HUES48 (cell line): ENCODE measurements around the gene BAAT.
"Not testable (repeated sequence)": the region's sequence is repeated elsewhere in the genome, so short reads cannot be mapped to it uniquely, and the experiment has no call there.

Source experiments
- H3K27ac ChIP-seq: one replicate; pipeline ENCODE4 v1.7.0; 2013; ENCODE audit warnings: low read depth, low read length, inconsistent platforms
- H3K27me3 ChIP-seq: 2 replicates; pipeline ENCODE4 v1.6.1; 2013; ENCODE audit warnings: mild to moderate bottlenecking, low read length; ENCODE audit not compliant: control insufficient read depth, insufficient read depth
- H3K36me3 ChIP-seq: 2 replicates; pipeline ENCODE4 v1.6.1; 2013; ENCODE audit warnings: low read length; ENCODE audit not compliant: control insufficient read depth, insufficient read depth
- H3K4me1 ChIP-seq: 2 replicates; pipeline ENCODE4 v1.6.1; 2013; ENCODE audit warnings: mild to moderate bottlenecking, low read length; ENCODE audit not compliant: control insufficient read depth, insufficient read depth
- H3K4me3 ChIP-seq: 2 replicates; pipeline ENCODE4 v1.5.1; 2013; ENCODE audit warnings: mild to moderate bottlenecking, low read depth, low read length
- H3K9ac ChIP-seq: 2 replicates; pipeline ENCODE4 v1.6.1; 2013; ENCODE audit warnings: mild to moderate bottlenecking, low read depth, low read length, moderate library complexity
- H3K9me3 ChIP-seq: 2 replicates; pipeline ENCODE4 v1.6.1; 2013; ENCODE audit warnings: low read length; ENCODE audit not compliant: control insufficient read depth, insufficient read depth

Gene BAAT

DNA sequence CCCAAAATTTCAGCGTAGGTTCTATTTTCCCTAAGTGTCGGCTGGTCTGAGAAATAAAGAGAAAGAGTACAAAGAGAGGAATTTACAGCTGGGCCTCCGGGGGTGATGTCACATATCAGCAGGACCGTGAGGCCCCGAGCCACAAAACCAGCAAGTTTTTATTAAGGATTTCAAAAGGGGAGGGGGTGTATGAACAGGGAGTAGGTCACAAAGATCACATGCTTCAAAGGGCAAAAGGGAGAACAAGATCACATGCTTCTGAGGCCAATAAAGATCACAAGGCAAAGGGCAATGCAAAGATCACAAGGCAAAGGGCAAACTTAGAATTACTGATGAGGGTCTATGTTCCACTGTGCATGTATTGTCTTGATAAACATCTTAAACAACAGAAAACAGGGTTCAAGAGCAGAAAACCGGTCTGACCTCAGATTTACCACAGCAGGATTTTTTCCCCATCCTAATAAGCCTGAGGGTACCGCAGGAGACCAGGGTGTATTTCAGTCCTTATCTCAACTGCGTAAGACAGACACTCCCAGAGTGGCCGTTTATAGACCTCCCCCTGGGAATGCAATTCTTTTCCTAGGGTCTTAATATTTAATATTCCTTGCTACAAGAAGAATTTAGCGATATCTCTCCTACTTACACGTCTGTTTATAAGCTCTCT, at the start of gene BAAT:
BAAT (minus strand) TSS at position 134 of the 664 bp plus-strand sequence. CDS start 13,602 bp downstream, outside the sequence.
- Histone ChIP-seq H3K4me3 (0 out of 2 replicates have a peak within 1 kb of the TSS, but pooled peaks have one; percentile 16), H3K36me3 (peaks cover 39% of the 10 kb centered on the region), H3K4me1 (peaks cover 15% of the 10 kb centered on the region)
- not testable (repeated sequence) for H3K27ac ChIP-seq, H3K9ac ChIP-seq, H3K9me3 ChIP-seq, H3K27me3 ChIP-seq

- Histone ChIP-seq H3K27me3 (no peaks in the 10 kb centered on the region), H3K4me1 (no peaks in the 10 kb centered on the region), H3K36me3 (no peaks in the 10 kb centered on the region), H3K9me3 (no peaks in the 10 kb centered on the region), H3K4me3 (no peak overlapping the region), H3K9ac (no peak overlapping the region), H3K27ac (no peak overlapping the region)
Measured at GRCh38 chr9:101433229-101433628, 48.4 kb upstream of the BAAT start.

DNA sequence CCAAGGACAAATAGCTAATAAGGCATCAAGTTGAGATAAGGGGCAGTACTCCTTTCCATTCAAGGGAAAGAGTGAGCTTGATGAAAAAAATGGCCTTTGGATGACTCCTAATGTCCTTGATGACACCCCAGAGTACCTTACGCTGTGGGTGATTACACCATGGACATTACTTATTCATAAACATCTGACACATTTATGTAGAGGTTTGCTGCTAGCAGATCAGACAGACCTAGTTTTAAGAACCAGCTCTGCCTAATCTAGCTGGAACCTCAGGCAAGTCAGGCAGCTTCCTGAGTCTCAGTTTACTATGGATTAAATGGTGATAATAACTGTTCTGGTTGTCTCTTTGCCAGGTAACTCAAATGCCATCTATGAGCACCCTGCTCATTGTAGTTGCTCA, 47.9 kb upstream of the BAAT start:
- Histone ChIP-seq H3K4me3 (no peak overlapping the region), H3K9ac (no peak overlapping the region), H3K27me3 (no peaks in the 10 kb centered on the region), H3K9me3 (no peaks in the 10 kb centered on the region), H3K27ac (no peak overlapping the region), H3K36me3 (no peaks in the 10 kb centered on the region), H3K4me1 (no peaks in the 10 kb centered on the region)

- no peaks in the 10 kb centered on the region for H3K4me1 ChIP-seq
- no peaks in the 10 kb centered on the region for H3K27me3 ChIP-seq
- no peak overlapping the region for H3K4me3 ChIP-seq
- H3K27ac ChIP-seq, result no peak overlapping the region
- no peaks in the 10 kb centered on the region for H3K9me3 ChIP-seq
- no peaks in the 10 kb centered on the region for H3K36me3 ChIP-seq
- no peak overlapping the region for H3K9ac ChIP-seq
Measured at GRCh38 chr9:101432171-101432570, 47.4 kb upstream of the BAAT start.

DNA sequence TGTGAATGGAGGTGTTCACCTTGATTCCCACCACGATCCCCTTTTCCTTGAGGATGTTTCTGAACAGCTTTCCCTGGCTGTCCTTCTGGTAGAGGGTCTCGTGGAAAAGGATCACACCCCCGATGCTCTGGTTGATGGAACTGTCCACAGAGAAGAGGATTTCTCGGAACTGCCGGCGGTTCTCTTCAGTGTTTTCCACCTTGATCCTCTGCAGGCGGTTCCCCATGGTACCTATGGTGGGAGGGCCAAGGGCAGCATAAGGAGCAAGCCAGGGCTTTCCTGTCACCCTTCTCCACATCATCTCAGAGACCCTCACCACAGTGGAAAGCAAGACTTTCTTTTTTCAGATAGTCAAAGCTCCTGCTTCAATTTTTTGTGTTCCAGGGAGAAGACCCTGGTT, 44.9 kb upstream of the BAAT start:
- Histone ChIP-seq H3K27ac (no peak overlapping the region), H3K4me3 (no peak overlapping the region), H3K9ac (no peak overlapping the region), H3K4me1 (no peaks in the 10 kb centered on the region), H3K36me3 (no peaks in the 10 kb centered on the region), H3K9me3 (no peaks in the 10 kb centered on the region), H3K27me3 (no peaks in the 10 kb centered on the region)

DNA sequence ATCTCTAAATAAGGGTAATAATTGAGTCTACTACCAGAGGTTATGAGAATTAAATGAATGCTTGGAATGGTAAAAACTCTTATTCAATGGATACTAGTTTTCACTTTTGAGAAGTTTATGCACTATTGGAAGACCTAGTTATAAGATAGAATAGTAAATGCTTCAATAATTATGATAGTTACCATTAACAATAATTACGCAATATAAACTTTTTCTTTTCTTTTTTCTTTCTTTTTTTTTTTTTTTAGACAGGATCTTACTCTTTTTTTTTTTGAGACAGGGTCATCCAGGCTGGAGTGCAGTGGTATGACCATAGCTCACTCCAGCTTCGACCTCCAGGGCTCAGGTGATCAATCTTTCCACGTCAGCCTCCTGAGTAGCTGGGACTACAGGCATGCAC, 44.1 kb upstream of the BAAT start:
- Histone ChIP-seq H3K4me1 (no peaks in the 10 kb centered on the region), H3K36me3 (no peaks in the 10 kb centered on the region), H3K27ac (no peak overlapping the region), H3K9me3 (no peaks in the 10 kb centered on the region), H3K27me3 (no peaks in the 10 kb centered on the region), H3K9ac (no peak overlapping the region), H3K4me3 (no peak overlapping the region)

DNA sequence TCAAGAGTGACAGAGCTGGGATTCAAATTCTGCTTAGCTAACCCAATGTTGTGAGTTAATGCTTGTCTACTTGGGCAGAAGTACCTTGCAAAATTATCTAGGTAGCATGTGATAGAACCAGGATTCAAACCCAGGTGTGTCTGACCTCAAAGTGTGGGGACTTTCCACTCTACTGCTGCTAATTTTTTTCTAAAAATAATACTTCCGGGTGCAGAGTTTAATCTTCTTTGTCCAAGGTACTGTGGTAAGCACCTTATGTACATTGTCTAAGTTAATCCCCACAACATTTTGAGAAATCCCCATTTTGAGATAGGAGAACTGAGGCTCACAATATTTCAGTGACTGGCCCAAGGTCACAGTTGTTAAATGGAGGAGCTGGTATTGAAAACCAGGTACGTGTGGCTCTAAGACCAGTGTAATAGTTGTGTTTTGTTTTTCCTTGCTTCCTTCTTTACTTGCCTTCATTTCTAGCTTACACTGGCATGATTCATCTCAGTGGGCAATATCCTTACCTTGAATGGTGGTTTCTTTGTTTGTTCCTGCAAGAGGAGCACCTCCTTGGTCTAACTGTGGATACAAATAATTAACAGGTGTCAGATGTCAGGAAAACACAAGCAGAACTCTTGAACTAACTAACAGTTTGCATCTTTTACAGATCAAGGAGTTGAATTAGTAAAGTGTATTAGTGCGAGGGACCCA, 43.3 kb upstream of the BAAT start:
- H3K27me3 ChIP-seq, result no peaks in the 10 kb centered on the region
- H3K9ac ChIP-seq, result no peak overlapping the region
- no peaks in the 10 kb centered on the region for H3K9me3 ChIP-seq

GRCh38 chr9:101427358-101427757, 42.6 kb upstream of the BAAT start:
- no peak overlapping the region for H3K4me3 ChIP-seq
- no peak overlapping the region for H3K9ac ChIP-seq
- no peaks in the 10 kb centered on the region for H3K36me3 ChIP-seq
- no peaks in the 10 kb centered on the region for H3K27me3 ChIP-seq
- no peaks in the 10 kb centered on the region for H3K9me3 ChIP-seq
- H3K27ac ChIP-seq, result no peak overlapping the region
- H3K4me1 ChIP-seq, result no peaks in the 10 kb centered on the region

More for the DNA sequence above, 43.3 kb upstream of the BAAT start:
- no peaks in the 10 kb centered on the region for H3K4me1 ChIP-seq
- no peak overlapping the region for H3K27ac ChIP-seq
- no peak overlapping the region for H3K4me3 ChIP-seq
- no peaks in the 10 kb centered on the region for H3K36me3 ChIP-seq

- H3K27me3 ChIP-seq, result no peaks in the 10 kb centered on the region
- no peak overlapping the region for H3K27ac ChIP-seq
- H3K9ac ChIP-seq, result no peak overlapping the region
- H3K4me3 ChIP-seq, result no peak overlapping the region
- H3K9me3 ChIP-seq, result no peaks in the 10 kb centered on the region
- no peaks in the 10 kb centered on the region for H3K4me1 ChIP-seq
- H3K36me3 ChIP-seq, result no peaks in the 10 kb centered on the region
Measured at GRCh38 chr9:101421653-101422065, 36.9 kb upstream of the BAAT start.

DNA sequence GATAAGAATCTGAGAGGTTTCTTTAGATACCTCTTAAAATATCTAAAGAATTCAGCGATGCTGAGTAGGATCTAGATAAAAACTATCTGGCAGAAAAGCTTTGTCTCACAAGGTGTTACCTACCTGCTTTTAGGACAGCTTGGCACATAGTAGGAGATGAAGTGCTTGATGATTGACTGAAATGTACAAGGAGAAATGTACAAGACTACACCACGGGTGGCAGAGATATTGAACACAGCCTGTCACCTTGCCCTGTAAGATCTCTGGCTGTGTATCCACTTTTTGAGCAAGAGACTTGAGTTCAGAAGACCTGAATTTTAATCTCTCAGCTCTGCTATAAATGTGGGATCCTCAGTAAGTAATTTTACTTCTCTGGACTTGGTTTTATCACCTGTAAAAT, 35.1 kb upstream of the BAAT start:
- no peaks in the 10 kb centered on the region for H3K9me3 ChIP-seq
- H3K36me3 ChIP-seq, result no peaks in the 10 kb centered on the region
- H3K27me3 ChIP-seq, result no peaks in the 10 kb centered on the region
- no peak overlapping the region for H3K9ac ChIP-seq
- H3K4me3 ChIP-seq, result no peak overlapping the region
- no peaks in the 10 kb centered on the region for H3K4me1 ChIP-seq
- H3K27ac ChIP-seq, result no peak overlapping the region

GRCh38 chr9:101418518-101419430, 34.0 kb upstream of the BAAT start:
- no peak overlapping the region for H3K4me3 ChIP-seq
- H3K9me3 ChIP-seq, result no peaks in the 10 kb centered on the region
- H3K4me1 ChIP-seq, result no peaks in the 10 kb centered on the region
- H3K36me3 ChIP-seq, result no peaks in the 10 kb centered on the region
- no peaks in the 10 kb centered on the region for H3K27me3 ChIP-seq
- no peak overlapping the region for H3K27ac ChIP-seq
- H3K9ac ChIP-seq, result no peak overlapping the region
